A549 (cell line): ENCODE measurements around the gene ZNF467.

Experiments used
- CEBPB ChIP-seq, 2 experiments: fragments of >200 bp in 1 of 2; sonication (Bioruptor Twin) in 1 of 2; formaldehyde crosslinking in 1 of 2; IDR thresholded peaks; 2 replicates each; pipeline ENCODE4 v1.6.1; 2012 to 2016
- CTCF ChIP-seq: fragments of >200 bp; sonication (Bioruptor Twin); formaldehyde crosslinking; IDR thresholded peaks from 3 replicates; pipeline ENCODE4 v1.5.1; 2016
- MYC ChIP-seq: IDR thresholded peaks from 2 replicates; pipeline ENCODE4 v1.6.1; 2012; ENCODE audit warnings: mild to moderate bottlenecking, inconsistent platforms, low read length, improper control_type of control experiment, borderline replicate concordance
- POLR2A ChIP-seq: IDR thresholded peaks from 2 replicates; pipeline ENCODE4 v1.6.1; 2012; ENCODE audit warnings: mild to moderate bottlenecking, low read length
- SMC3 ChIP-seq: fragments of >200 bp; sonication (Bioruptor Twin); formaldehyde crosslinking; IDR thresholded peaks from 3 replicates; pipeline ENCODE4 v1.6.1; 2018; ENCODE audit warnings: inconsistent platforms

- TF ChIP-seq CEBPB (IDR thresholded peaks at IDR 0.05) (no peak), POLR2A (no peak), SMC3 (no peak), MYC (no peak), CTCF (no peak)
Observed at GRCh38 chr7:149762089-149762488, 11.3 kb downstream of the ZNF467 start.
